ENCODE data around the gene FARS2. TPM values are rescaled to one million over a fixed set of nuclear protein-coding genes. Genes with fewer than 3 reads are reported as not detected.

FARS2 gene
- polyA plus RNA-seq, 1 donor (not counting 4 experiments of a cell fraction or from before 2014, with no cell fraction given): 21.3 TPM

- no peaks in the 10 kb centered on the region for H4K20me1 ChIP-seq (ENCODE audit: control insufficient read depth, extremely low read depth, insufficient read depth, low read length)
- H3K9me3 ChIP-seq (ENCODE audit: control insufficient read depth, low read depth, low read length): no peaks in the 10 kb centered on the region
- no peaks in the 10 kb centered on the region for H3K36me3 ChIP-seq (ENCODE audit: control insufficient read depth in 2 of 2, extremely low read depth in 1 of 2, insufficient read depth in 2 of 2, low read length in 2 of 2)
- no peak overlapping the region for H3K27ac ChIP-seq (ENCODE audit: control insufficient read depth, insufficient read depth, low read length)
- TF ChIP-seq CTCF (optimal IDR thresholded peaks at IDR 0.05 in 1 of 3, IDR thresholded peaks at IDR 0.05 in 1 of 3, conservative IDR thresholded peaks at IDR 0.05 in 1 of 3; ENCODE audit: extremely low read depth in 1 of 3, insufficient read depth in 2 of 3, low read length in 3 of 3): no peak
- TF ChIP-seq EZH2 (IDR thresholded peaks at IDR 0.05; ENCODE audit: low read length): no peak
- no peak overlapping the region for H3K9ac ChIP-seq (ENCODE audit: control insufficient read depth, extremely low read depth, insufficient read depth, low read length)
- no peaks in the 10 kb centered on the region for H3K27me3 ChIP-seq (ENCODE audit: control insufficient read depth, extremely low read depth, insufficient read depth, low read length)
- no peak overlapping the region for H3K4me2 ChIP-seq (ENCODE audit: control insufficient read depth, extremely low read depth, insufficient read depth, low read depth, low read length)
- no peak overlapping the region for H2AFZ ChIP-seq (ENCODE audit: control insufficient read depth, low read length)
- no peak for DNase-seq (ENCODE audit: low read depth, low spot score)
- H3K79me2 ChIP-seq (ENCODE audit: control insufficient read depth, insufficient read depth, low read length): no peaks in the 10 kb centered on the region
- no peak overlapping the region for H3K4me3 ChIP-seq (ENCODE audit: control insufficient read depth in 2 of 3, extremely low read depth in 1 of 3, insufficient read depth in 2 of 3, low read depth in 1 of 3, low read length in 3 of 3)
- H3K4me1 ChIP-seq (ENCODE audit: control insufficient read depth, extremely low read depth, insufficient read depth, low read length): no peaks in the 10 kb centered on the region
- no peaks in the 10 kb centered on the region for H3K9me1 ChIP-seq (ENCODE audit: control insufficient read depth, extremely low read depth, insufficient read depth, low read length)
- dilution Hi-C loops (cut with MboI; ENCODE audit: extremely low pct_ligation_motif_present, low sequenced_read_pairs): no loop called here
- FAIRE-seq: no peak
Observed at GRCh38 chr6:5442319-5442718, 181.0 kb downstream of the FARS2 start.

GRCh38 chr6:5442916-5443315 is 181.6 kb downstream of the FARS2 start:
- no peak for TF ChIP-seq CTCF (optimal IDR thresholded peaks at IDR 0.05 in 1 of 3, IDR thresholded peaks at IDR 0.05 in 1 of 3, conservative IDR thresholded peaks at IDR 0.05 in 1 of 3; ENCODE audit: extremely low read depth in 1 of 3, insufficient read depth in 2 of 3, low read length in 3 of 3)
- TF ChIP-seq EZH2 (IDR thresholded peaks at IDR 0.05; ENCODE audit: low read length): no peak
- no peaks in the 10 kb centered on the region for H3K36me3 ChIP-seq (ENCODE audit: control insufficient read depth in 2 of 2, extremely low read depth in 1 of 2, insufficient read depth in 2 of 2, low read length in 2 of 2)
- H4K20me1 ChIP-seq (ENCODE audit: control insufficient read depth, extremely low read depth, insufficient read depth, low read length): no peaks in the 10 kb centered on the region
- no peak overlapping the region for H3K4me3 ChIP-seq (ENCODE audit: control insufficient read depth in 2 of 3, extremely low read depth in 1 of 3, insufficient read depth in 2 of 3, low read depth in 1 of 3, low read length in 3 of 3)
- no peak overlapping the region for H3K27ac ChIP-seq (ENCODE audit: control insufficient read depth, insufficient read depth, low read length)
- no peaks in the 10 kb centered on the region for H3K27me3 ChIP-seq (ENCODE audit: control insufficient read depth, extremely low read depth, insufficient read depth, low read length)
- dilution Hi-C loops (cut with MboI; ENCODE audit: extremely low pct_ligation_motif_present, low sequenced_read_pairs): no loop called here
- no peaks in the 10 kb centered on the region for H3K9me1 ChIP-seq (ENCODE audit: control insufficient read depth, extremely low read depth, insufficient read depth, low read length)
- no peak overlapping the region for H3K9ac ChIP-seq (ENCODE audit: control insufficient read depth, extremely low read depth, insufficient read depth, low read length)
- H3K79me2 ChIP-seq (ENCODE audit: control insufficient read depth, insufficient read depth, low read length): no peaks in the 10 kb centered on the region
- no peaks in the 10 kb centered on the region for H3K9me3 ChIP-seq (ENCODE audit: control insufficient read depth, low read depth, low read length)
- H3K4me2 ChIP-seq (ENCODE audit: control insufficient read depth, extremely low read depth, insufficient read depth, low read depth, low read length): no peak overlapping the region
- FAIRE-seq: no peak
- H3K4me1 ChIP-seq (ENCODE audit: control insufficient read depth, extremely low read depth, insufficient read depth, low read length): no peaks in the 10 kb centered on the region
- H2AFZ ChIP-seq (ENCODE audit: control insufficient read depth, low read length): no peak overlapping the region
- DNase-seq (ENCODE audit: low read depth, low spot score): no peak
